Adrenal gland (tissue), 5 donors: ENCODE results near the gene TRIP10.

Experiments used
- CTCF ChIP-seq, 6 experiments: fragments of 450-650 bp in 4 of 6; fragments of 200-600 bp in 2 of 6; sonication (generic) in 1 of 6; IDR thresholded peaks; 1 replicate in 5 of 6; 2 replicates in 1 of 6; pipeline versions ENCODE4 v1.5.1 to v1.8.0; 2016 to 2021; ENCODE audit warnings: antibody characterized with exemption in 6 of 6, mild to moderate bottlenecking in 2 of 6, moderate library complexity in 1 of 6
- POLR2A ChIP-seq, 2 donors: fragments of 450-650 bp; IDR thresholded peaks; one replicate each; pipeline ENCODE4 v1.6.1; 2017; ENCODE audit warnings: antibody characterized with exemption in 2 of 2, mild to moderate bottlenecking in 2 of 2, moderate library complexity in 1 of 2
- donor health status: DM: no; HTN: no; CAD: no.

GRCh38 chr19:6760606-6761005 lies 21.1 kb downstream of the TRIP10 start:
- no peak for TF ChIP-seq CTCF (IDR thresholded peaks at IDR 0.05)
- no peak for TF ChIP-seq POLR2A (IDR thresholded peaks at IDR 0.05)
